CD4-positive, alpha-beta T cell treated with Interleukin-15 for 4 hours (primary cell): Measurements from ENCODE around the gene NTNG1.

Source experiments
- DNase-seq: peaks from one replicate; pipeline ENCODE4 v3.0.0-alpha.2; 2020; ENCODE audit warnings: low spot score

Gene NTNG1

DNA sequence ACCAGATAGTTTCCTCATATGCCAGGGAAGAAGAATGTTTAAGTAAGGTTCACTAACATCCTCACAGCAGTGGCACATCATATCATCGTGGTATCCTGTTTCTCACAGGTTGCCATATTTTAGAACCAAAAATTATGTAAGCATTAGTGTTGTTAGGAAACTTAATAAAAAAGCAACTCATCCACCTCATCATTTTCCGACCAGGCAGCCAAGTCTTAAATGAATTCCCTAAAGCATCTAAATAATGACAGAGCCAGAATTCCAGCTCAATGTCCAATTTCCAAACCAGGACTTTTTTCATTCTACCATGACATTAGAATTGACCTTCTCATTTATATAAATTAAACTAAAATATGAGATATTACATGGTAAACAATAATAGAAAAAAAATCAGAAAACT is 272.7 kb downstream of the NTNG1 start:
- DNase-seq, result no peak

DNA sequence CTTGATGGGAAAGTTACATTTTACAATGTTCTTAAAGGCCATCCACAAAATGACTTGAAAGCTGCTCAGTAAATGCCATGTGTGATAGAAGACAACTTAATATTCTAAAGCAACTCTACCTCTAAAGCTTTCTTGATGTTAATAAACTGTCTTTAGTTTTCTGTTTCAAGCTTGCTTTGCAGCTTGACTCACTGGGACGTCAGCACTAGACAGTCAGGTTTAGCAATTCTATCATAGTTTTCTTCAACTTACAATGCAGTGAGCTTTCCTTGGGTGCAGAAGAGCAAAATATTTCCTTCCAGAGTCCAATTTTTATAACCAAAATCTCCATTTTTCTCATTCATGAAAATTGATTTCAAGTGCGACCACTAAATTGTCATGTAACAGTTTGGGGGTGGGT is 273.1 kb downstream of the NTNG1 start:
- no peak for DNase-seq

DNA sequence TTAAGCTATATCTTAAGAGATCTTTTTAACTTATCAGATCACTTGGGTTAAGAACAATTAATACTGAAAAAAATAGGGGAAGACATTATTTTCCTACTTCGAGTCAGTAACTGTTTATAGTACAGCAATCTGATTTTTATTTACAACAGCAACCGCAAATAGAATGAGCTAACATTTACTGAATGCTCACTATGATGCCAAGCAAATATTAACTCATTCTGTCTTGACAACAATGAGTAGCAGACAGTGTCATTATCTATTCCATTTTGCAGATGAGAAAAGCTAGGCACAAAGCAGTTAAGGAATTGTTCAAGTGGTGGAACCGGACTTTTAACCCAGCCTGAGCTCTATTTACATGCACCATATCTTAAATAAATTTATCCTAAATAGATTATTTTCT is 273.7 kb downstream of the NTNG1 start:
- DNase-seq, result no peak

DNA sequence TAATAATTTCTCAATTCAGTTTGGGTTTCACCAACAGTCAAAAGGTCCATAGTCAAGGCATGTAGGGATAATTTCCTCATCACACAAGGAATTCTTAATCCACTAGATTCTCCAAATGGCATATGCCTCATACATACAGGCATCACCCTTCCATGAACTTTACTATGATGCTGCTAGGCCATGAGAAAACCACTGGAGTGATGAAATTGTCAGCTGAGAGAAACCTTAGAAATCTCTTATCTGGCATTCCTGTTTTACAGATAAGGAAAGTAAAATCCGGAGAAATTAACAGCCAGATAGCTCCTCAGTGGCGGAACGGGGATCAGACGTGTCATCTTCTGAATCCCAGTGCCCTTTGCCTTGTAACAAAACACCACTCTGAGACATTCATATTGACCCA is 274.4 kb downstream of the NTNG1 start:
- no peak for DNase-seq

DNA sequence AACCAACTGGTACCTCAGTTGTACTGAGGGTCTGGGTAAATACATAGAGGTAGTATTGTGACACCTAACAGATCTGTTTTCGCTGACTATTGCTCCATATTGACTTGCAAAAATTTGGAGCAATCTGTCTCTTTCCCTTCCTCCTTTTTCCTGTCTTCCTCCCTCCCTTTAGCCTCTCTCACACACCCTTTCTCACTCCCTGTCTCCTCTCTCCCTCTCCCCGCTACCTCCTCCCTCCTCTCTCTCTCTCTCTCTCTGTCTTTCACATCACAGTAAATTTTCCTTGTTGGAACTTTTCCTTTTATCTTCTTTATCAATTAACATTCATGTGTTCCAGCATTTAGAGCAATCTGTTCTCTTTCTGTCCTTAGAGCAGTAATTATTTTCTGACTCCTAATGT is 278.2 kb downstream of the NTNG1 start:
- DNase-seq, result no peak

DNA sequence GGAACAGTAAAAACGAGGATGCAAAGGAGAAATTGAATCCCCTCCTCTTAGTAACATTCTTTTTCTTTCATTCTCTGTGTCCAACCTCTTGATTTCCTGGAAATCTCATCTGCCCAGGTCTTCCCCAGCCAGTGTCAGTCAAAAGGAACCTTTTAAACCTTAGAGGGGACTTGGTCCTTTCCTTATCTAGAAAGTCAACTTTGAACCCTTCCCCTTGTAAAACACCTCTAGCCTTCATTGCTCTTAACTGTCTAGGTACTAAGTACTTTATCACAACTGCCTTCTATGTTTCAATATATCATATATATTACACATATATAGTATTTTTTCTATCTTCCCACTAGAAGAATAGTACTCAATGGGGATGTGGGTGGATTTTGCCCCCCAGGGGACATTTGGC is 282.1 kb downstream of the NTNG1 start:
- DNase-seq, result no peak

DNA sequence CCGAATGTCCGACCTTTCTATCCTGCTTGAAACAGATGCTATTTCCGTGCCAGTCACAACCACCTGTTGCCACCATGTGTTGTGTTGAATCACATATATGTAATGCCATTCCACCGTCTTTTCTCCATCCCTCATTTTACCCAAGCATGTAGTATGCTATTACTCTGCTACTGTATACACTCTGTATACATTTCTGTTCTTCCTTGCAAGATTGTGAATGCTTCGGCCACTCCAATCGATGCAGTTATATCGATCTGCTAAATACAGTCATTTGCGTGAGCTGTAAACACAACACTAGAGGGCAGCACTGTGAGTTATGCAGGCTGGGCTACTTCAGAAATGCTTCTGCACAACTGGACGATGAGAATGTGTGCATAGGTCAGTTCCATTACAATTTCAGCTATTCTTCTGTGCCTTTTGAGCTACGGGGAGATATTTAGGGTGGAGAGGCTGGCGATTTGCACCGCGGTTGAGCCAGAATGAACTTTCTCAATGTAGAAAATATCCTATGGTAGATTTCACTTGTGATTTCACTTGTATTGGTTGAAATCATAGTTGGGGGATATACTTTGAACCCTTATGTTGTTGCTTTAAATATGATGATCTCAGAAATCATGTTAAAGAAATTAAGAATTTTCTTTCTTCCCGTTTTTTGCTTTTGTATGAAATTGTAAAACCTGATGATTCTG is 289.8 kb downstream of the NTNG1 start:
- peak; percentile 6 for DNase-seq

DNA sequence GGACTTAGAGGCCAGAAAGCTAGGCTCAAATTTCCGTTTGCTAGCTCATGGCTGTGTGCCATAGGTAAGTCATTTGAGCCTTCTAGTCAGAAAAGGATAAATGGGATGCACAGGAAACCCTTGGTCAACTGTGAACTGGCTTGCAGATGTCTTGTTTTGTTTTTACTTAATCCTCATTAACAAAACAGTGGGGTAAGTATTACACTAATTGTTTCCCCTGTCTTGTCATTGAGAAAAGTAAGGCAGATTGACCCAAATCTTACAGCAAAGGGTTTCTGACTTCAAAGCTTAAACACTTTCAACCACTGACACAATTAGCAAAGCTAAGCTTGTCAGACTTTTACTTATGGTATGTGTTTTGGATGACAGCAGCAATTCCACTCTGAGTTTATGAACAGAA is 291.3 kb downstream of the NTNG1 start:
- DNase-seq, result no peak

DNA sequence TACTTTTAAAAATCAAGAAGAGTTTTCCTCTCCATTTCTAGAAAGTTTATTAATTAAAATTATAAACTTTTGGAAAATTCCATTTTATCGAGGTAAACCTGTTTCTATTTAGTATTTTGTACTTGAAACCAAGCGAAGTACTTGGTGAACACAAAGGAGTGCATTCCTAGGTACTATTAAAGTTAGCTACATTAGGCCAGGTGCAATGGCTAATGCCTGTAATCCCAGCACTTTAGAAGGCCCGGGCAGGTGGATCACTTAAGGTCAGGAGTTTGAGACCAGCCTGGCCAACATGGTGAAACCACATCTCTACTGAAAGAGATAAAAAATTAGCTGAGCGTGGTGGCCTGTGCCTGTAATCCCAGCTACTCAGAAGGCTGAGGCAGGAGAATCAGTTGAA is 292.2 kb downstream of the NTNG1 start:
- no peak for DNase-seq

DNA sequence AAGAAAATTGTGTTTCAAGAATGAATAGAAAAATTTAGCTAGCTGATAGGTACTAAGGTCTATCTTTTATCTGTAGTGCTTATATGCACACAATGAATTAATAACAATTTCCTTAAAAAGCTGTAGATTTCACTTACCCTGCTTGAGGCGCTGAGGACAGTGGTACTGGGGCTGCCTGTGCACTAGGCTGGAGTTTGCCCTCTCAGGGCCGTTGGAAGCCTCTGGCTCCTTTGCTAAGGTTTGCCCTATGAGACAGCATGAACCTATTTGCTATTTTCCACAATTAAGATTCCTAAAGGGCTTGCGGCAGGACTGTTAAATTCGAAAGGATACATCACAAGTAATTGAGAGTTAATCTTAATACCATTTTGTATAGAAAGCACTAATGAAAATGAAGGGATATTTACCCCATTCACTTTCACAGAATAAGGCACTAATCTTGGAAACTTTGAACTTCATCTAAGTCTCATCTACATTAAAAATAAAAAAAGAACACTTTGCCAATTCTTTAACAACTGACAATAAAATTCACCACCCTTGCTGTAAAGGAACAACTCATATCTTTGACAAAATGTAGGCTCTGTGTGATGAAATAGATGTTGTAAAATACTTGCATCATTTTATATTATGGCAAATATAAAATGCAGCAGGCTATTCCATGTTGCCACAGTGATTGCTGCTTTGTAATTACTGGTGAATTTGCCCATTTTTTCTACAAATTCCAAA is 293.0 kb downstream of the NTNG1 start:
- no peak for DNase-seq

DNA sequence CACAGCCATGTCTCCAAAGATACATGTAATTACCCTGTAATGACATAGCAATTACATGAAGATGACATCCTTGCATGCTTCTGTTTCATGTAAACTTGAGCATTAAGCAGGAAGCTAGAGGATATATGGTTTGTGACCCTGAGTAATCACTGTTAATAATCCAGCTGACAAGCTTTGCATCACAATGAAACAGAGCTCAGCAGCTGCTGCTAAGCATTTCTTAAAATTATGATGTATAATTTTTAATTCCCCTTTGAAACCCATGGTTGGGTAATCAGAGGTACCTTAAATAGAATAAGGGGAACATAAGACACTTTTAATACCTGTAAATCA is 293.5 kb downstream of the NTNG1 start:
- DNase-seq, result no peak

DNA sequence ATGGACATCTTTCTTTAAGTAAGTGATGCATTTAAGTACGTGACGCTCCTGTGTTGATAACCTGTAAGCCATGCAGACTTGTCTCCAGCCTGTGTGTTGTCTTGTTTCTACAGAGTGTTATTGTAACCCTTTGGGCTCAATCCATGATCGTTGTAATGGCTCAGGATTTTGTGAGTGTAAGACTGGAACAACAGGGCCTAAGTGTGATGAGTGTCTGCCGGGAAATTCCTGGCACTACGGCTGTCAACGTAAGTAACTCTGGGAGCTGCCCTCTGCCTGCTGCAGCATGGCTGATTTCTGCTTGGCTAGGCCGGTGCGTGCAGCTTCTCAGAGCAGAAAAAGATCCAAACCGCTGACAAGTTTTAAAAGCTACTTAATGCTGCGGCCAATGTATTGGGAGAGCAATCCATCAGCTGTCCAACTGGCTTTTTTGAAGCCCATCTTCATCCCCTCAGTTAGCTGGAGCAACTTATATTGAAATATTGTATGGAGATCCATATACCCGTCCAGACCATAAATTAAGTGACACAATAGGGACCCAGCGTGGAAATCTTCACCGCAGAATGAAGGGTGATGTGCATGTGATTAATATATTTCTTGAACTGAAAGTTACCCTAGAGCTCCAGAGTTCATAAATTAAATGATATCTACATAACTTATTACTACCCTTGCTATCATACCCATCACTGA is 295.9 kb downstream of the NTNG1 start:
- DNase-seq, result no peak

DNA sequence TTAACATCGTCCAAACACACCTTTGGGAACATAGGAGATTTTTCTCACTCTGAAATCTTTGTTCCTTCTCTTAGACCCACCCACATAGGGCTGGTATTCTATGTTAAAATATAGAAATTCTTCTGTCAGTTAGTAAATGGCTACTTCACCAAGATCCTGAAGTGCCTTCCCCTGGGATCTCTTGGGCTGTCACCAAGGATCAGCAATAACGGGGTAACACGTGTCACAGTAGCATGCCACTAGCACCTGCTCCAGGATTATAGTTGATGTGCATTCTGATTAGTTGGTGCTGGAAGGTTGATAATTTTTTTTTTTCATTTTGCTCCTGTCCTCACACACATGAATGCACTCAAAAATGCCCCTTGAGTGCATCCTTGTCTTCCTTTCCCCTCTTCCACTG is 298.7 kb downstream of the NTNG1 start:
- DNase-seq, result no peak

DNA sequence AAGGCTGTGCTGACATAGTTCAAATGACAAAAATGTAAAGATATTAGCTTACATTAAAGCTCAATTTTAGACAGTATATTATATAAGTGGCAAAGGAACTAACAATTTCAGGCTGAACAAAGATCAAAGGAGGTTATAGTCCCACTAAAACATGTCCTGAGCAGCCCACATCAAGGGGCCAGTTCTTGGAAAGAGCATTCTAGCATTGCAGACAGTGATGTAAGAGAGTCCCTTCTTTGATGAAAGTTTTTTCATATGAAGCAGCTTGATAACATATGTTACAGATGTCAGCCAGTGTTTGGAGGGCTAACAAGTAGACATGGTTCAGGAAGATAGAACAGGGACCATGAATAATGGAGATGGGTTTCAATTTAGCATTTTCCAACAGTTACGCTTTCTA is 301.7 kb downstream of the NTNG1 start:
- DNase-seq, result no peak

DNA sequence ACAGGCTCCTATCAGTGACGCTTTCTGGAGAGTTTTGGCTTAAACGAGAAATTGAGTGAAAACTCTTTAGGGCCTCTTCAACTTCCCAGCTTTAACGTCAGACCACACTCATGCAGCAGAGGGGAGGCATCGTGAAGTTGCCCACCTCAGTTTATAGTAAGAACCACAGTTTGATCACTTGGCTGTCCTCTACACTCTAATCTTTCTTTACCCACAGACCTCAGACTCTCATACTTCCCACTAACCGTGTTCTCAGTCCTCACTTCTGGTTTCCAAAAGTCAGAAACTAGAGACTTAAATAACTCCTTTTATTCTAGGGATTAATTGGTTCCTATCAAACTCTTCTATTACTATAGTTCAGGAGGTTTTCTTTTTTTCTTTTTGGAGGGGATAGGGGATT is 302.2 kb downstream of the NTNG1 start:
- DNase-seq, result no peak

DNA sequence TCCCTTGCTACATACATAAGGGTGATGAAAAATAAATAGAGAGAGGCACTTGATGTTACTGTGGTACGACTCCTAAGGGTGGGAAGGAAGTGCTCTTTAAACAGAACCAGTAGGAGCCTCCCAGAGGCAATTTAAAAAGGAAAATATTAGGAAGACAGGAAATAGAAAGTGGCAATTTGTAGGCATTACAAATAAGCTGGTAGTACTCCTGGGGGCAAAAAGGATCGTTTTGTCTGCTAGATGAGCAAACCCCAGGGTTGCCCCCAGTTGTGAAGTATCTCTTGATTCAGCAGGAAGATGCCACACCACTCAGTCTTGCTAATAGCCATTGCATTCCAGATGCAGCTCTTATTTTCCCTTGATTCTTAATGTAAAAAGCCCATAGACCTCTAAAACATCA is 303.0 kb downstream of the NTNG1 start:
- DNase-seq, result no peak

DNA sequence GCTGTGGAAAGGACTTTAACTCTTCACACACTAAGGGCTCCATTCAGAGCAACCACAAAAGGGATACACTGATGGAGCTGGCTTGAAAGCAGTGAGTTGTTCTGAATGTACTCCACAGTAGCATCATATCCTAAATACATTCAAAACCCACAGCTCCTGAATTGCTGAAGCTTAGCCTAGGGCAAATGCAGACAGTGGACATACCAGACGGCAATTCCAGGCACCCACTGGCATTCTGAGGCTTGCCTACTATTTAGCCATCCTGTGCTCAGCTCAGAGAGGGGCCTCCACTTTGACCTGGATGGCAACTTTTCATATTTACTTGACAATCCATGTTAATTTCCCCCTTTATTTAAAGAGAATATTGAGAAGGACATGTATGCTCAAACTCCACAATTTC is 303.5 kb downstream of the NTNG1 start:
- DNase-seq, result no peak

DNA sequence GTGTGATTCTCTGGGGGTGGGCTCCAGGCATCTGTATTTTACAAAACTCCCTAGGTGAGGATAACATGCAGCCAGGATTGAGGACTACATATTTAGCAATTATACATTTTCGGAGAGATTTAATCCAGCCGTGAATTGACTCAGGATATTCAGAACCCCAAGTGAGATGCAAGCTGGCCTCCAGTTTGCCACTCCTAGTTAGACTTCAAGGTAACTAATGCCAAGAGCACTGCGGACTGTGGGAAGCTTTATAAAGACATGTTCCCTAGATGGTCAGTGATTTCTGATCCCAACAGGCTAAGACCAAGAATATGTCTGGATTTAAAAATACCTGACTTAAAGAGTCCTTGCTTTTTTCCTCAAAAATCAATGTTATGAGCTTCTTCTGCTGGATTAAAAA is 308.5 kb downstream of the NTNG1 start:
- DNase-seq, result no peak

DNA sequence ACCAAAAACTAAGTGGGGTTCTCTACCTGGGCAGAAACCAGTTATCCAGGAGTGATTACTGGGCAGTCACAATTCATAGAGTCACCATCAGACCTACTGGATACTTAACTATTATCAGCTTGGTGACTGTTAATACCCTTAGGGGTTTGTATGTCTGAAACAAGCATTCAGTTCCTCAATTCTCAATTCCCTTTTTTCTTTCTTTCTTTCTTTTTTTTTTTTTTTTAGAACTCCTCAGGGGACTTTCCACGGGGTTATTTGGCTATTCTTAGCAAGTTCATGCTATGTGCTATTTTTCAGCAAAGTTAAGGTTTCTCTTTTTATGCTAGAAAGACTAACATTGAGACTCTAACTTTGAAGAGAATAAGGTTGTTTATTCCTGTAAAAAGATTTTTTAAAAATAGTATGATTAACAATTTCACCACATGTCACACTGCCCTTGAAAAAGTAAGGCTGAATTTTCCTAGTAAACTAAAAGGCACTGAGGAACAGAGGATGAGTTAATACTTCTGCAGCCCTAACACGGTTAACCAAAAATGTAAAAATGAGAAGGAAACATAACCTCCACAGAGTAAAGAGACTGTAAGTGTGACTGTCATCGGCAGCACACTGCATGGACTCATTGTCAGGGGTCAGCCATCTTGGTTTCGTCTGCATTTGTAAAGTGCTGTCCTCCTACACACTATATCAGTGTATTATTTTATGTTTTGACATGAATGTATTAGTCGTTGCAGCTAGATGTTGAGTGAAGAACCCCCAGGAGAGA is 310.2 kb downstream of the NTNG1 start:
- DNase-seq, result no peak

DNA sequence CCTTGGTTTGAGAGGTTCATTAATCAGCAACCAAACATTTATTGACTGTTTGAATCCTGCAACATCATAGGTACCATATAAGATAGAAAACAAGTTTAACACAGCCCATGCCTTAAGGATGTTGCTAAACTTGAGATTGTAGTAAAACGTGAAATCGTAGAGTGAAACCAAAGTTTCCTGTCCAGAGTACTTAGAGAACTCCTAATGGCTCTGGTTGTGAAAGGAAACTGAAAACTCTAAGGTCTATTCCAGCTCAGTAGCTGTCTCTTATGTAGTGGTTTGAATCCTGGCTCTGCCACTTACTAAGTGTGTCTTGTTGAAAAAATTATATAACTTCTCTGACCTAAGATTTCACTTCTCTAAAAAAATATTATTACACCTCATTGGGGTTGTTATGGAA is 310.9 kb downstream of the NTNG1 start:
- DNase-seq, result no peak

DNA sequence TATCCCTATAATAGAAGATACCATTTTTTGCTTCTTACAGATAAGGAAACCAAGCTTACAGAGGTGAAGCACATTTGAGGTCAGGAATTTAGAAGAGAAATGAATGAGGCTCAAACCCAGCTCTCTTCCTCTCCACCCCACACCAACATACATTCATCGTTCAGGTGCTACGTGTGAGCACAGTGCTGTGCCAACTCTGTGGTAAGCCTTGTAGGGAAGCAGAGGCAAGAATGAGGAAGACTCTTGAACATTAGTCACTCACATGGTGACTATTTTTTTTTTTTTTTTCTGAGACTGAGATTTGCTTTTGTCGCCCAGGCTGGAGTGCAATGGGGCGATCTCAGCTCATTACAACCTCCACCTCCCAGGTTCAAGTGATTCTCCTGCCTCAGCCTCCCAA is 314.0 kb downstream of the NTNG1 start:
- no peak for DNase-seq

DNA sequence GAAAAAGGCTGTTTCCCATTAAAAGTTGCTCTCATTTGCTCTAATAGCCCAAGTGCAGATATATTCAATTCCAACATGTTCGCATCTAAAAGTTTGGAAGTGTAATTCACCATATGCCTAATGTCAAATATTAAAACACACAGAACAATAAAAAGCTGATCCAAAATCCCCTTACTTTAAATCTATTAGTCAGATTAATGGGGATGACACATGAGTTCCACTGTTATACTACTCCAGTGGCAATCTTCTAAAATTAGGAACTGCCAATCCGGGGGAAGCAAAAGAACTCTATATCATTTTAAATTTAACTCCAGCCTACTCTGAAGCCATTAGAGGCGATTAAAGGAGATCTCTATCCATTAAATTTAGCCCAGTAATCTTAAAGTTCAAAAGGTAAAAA is 317.1 kb downstream of the NTNG1 start:
- no peak for DNase-seq
